ENCODE results near the gene ICAM4. TPM values are rescaled to one million over a fixed set of nuclear protein-coding genes. Genes with fewer than 3 reads are reported as not detected.
A peak's percentile ranks its signal among the peaks of the same experiment; 100 is the strongest.

The ICAM4 gene
- total and polyA plus RNA-seq, 9 of the 15 experiments (the other 6 are each of a cell fraction or from before 2014, with no cell fraction given): 14.1 to 86.1 (median 29.6) TPM

DNA sequence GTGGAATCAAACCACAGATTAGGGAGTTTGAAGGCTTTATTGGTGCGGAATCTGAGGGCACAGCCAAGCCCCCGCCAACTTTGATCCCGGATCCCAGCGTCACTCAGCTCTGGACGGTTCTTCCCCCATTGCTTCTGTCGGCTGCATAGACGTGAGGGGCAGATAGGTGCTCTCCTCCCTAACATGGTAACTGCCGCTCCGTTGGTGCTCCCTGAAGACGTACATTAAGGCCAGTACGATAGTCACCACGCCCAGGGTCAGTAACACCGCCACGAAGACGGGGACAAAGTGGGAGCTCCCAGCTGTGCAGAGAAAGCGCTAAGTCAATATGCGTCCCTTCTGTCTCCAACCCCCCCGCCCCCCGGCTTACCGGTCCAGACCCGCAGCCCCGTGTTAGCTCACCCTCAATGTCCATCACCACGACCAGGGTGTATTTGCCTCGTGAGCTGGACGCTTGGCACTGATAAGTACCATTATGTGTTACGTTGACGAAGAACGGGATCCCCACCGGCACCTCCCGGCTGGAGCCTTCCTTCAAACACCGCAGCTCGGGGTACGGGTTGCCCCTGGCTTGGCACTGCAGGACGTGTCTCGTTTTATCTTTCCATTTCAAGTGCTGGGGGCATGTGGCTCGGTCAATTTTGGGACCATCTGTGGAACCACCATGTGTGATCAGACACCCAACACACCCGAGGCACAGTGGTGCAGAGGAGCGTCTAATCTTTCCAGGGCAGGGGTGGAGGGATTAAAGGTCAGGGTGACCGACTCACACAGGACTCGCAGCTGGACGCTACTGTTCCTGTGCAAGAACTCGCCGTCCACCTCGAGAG is 47.2 kb downstream of the ICAM4 start (continued):
- peak; percentile 64 for TF ChIP-seq NFIC (IDR thresholded peaks at IDR 0.05)
- no peak for TF ChIP-seq GATAD2A (IDR thresholded peaks at IDR 0.05)
- TF ChIP-seq, protein P1, sequence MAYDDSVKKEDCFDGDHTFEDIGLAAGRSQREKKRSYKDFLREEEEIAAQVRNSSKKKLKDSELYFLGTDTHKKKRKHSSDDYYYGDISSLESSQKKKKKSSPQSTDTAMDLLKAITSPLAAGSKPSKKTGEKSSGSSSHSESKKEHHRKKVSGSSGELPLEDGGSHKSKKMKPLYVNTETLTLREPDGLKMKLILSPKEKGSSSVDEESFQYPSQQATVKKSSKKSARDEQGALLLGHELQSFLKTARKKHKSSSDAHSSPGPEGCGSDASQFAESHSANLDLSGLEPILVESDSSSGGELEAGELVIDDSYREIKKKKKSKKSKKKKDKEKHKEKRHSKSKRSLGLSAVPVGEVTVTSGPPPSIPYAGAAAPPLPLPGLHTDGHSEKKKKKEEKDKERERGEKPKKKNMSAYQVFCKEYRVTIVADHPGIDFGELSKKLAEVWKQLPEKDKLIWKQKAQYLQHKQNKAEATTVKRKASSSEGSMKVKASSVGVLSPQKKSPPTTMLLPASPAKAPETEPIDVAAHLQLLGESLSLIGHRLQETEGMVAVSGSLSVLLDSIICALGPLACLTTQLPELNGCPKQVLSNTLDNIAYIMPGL (CRISPR knock-in tag; IDR thresholded peaks at IDR 0.05): peak; percentile 57; the same call in 1 of the 2 replicates
- TF ChIP-seq NCOR1 (IDR thresholded peaks at IDR 0.05): peak; percentile 75; the same call in 1 of the 2 replicates
- TF ChIP-seq NR2C2 (CRISPR knock-in tag; IDR thresholded peaks at IDR 0.05): no peak
- peak; percentile 59 for TF ChIP-seq NR2C2 (tag; IDR thresholded peaks at IDR 0.05)
- peak; percentile 64; the same call in 1 of the 2 replicates for TF ChIP-seq ZC3H4 (CRISPR knock-in tag; IDR thresholded peaks at IDR 0.05; ENCODE audit: borderline replicate concordance)
- TF ChIP-seq CBFB (CRISPR knock-in tag; IDR thresholded peaks at IDR 0.05): peak; percentile 86; the same call in 1 of the 2 replicates
- peak; percentile 14 for TF ChIP-seq HDAC3 (IDR thresholded peaks at IDR 0.05; ENCODE audit: borderline replicate concordance, partially characterized antibody)
- peak in 1 of 2 experiments; percentile 30; a peak in 1 of 4 replicates for TF ChIP-seq NONO (IDR thresholded peaks at IDR 0.05; ENCODE audit: low read depth in 2 of 2, low read length in 1 of 2)
- TF ChIP-seq ZSCAN29 (IDR thresholded peaks at IDR 0.05): 0 out of 2 replicates have a peak, but pooled peaks have one; percentile 56
- TF ChIP-seq MXI1 (IDR thresholded peaks at IDR 0.05; ENCODE audit: low read depth, low read length): 0 out of 2 replicates have a peak, but pooled peaks have one; percentile 2
- TF ChIP-seq, protein P2, sequence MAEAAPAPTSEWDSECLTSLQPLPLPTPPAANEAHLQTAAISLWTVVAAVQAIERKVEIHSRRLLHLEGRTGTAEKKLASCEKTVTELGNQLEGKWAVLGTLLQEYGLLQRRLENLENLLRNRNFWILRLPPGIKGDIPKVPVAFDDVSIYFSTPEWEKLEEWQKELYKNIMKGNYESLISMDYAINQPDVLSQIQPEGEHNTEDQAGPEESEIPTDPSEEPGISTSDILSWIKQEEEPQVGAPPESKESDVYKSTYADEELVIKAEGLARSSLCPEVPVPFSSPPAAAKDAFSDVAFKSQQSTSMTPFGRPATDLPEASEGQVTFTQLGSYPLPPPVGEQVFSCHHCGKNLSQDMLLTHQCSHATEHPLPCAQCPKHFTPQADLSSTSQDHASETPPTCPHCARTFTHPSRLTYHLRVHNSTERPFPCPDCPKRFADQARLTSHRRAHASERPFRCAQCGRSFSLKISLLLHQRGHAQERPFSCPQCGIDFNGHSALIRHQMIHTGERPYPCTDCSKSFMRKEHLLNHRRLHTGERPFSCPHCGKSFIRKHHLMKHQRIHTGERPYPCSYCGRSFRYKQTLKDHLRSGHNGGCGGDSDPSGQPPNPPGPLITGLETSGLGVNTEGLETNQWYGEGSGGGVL (CRISPR knock-in tag; IDR thresholded peaks at IDR 0.05): no peak
- no peak for TF ChIP-seq ZNF217 (CRISPR knock-in tag; IDR thresholded peaks at IDR 0.05)
- no peak for TF ChIP-seq ZNF124 (CRISPR knock-in tag; IDR thresholded peaks at IDR 0.05)
- TF ChIP-seq PRDM10 (IDR thresholded peaks at IDR 0.05; ENCODE audit: partially characterized antibody): peak; percentile 5
- TF ChIP-seq XRCC3 (IDR thresholded peaks at IDR 0.05): no peak
- TF ChIP-seq TCF3 (CRISPR knock-in tag; IDR thresholded peaks at IDR 0.05): peak; percentile 76
- peak; percentile 86 for TF ChIP-seq CBFA2T2 (conservative IDR thresholded peaks at IDR 0.05)
- TF ChIP-seq TCF7 (IDR thresholded peaks at IDR 0.05; ENCODE audit: borderline replicate concordance): no peak
- no peak for TF ChIP-seq TAF15 (IDR thresholded peaks at IDR 0.05; ENCODE audit: low read depth, low read length)
- TF ChIP-seq HDAC1 (IDR thresholded peaks at IDR 0.05): peak in 1 of 2 experiments; percentile 6; a peak in 2 of 4 replicates
